ENCODE data around the gene GCSAML.

GRCh38 chr1:247614625-247615024 lies 65.7 kb downstream of the GCSAML start:
- TF ChIP-seq EZH2phosphoT487 (IDR thresholded peaks at IDR 0.05; ENCODE audit: insufficient read depth, low read depth) (no peak), EZH2 (IDR thresholded peaks at IDR 0.05; ENCODE audit: insufficient read depth, poor library complexity, severe bottlenecking) (no peak)

Measured in GM23248 (cell line).